Stomach smooth muscle (tissue), 2 donors: Measurements from ENCODE around the gene RAPGEF1.

ENCODE experiments used
- H3K27ac ChIP-seq: one replicate; pipeline ENCODE4 v1.7.0; 2013; ENCODE audit warnings: mild to moderate bottlenecking, low read length, inconsistent platforms
- H3K27me3 ChIP-seq, 2 donors: one replicate each; pipeline ENCODE4 v1.7.0; 2013; ENCODE audit warnings: low read length in 2 of 2; ENCODE audit not compliant: insufficient read depth in 2 of 2, control insufficient read depth in 1 of 2
- H3K36me3 ChIP-seq, 2 donors: one replicate each; pipeline ENCODE4 v1.7.0; 2013; ENCODE audit warnings: low read length in 2 of 2; ENCODE audit not compliant: control insufficient read depth in 2 of 2, insufficient read depth in 2 of 2
- H3K4me1 ChIP-seq: one replicate; pipeline ENCODE4 v1.7.0; 2013; ENCODE audit warnings: low read length; ENCODE audit not compliant: control insufficient read depth, insufficient read depth
- H3K4me3 ChIP-seq, 2 donors: one replicate each; pipeline ENCODE4 v1.7.0; 2013; ENCODE audit warnings: low read length in 2 of 2
- H3K9ac ChIP-seq, 2 donors: one replicate each; pipeline ENCODE4 v1.7.0; 2013; ENCODE audit warnings: low read length in 2 of 2, mild to moderate bottlenecking in 1 of 2
- H3K9me3 ChIP-seq, 2 donors: one replicate each; pipeline ENCODE4 v1.7.0; 2013; ENCODE audit warnings: low read length in 2 of 2; ENCODE audit not compliant: control insufficient read depth in 2 of 2
- donor health status: healthy.
- donor health status: Pancreatic carcinoma.

Gene RAPGEF1

DNA sequence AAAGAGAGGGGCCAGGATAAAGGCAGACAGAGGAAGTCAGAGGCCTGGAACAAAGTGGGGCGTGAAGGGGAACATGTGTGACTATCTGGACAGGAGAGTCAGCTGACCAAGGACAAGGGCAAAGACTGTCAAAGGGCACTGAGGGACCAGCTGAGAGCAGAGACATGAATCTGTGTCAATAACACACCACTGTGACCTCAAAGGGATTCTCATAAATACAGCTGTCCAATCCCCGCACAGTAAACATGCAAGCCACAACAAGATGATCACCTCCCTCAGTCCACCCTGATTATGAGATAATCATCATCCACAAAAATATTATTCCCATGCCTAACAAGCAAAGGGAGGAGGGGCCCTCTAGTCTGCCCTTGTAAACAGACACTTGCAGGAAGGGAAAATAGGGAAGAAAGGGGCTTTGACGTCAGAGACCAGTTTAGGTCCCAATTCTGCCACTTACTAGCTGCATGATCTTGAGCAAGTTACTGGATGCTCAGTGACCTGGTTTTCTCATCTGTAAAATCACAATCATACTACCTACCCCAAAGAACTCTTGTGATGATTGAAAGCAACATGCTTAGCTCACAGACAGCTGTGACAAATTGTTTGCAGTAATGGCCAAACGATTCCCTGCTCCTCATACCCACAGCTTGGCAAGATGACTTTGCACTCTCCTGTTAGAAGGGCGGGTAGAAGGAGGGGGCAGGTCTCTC lies 41.8 kb downstream of the RAPGEF1 start:
- H3K9me3 ChIP-seq = no peaks in the 10 kb centered on the region
- H3K4me3 ChIP-seq = no peak overlapping the region
- H3K27ac ChIP-seq = peak overlapping the region; percentile 41
- no peaks in the 10 kb centered on the region for H3K36me3 ChIP-seq
- peaks cover 16% of the 10 kb centered on the region for H3K4me1 ChIP-seq
- H3K9ac ChIP-seq = no peak overlapping the region
- H3K27me3 ChIP-seq = no peaks in the 10 kb centered on the region

- Histone ChIP-seq H3K4me3 (no peak overlapping the region), H3K36me3 (no peaks in the 10 kb centered on the region), H3K27me3 (no peaks in the 10 kb centered on the region), H3K27ac (no peak overlapping the region), H3K4me1 (peaks cover 21% of the 10 kb centered on the region), H3K9me3 (no peaks in the 10 kb centered on the region), H3K9ac (no peak overlapping the region)
Measured at GRCh38 chr9:131697097-131697496, 42.8 kb downstream of the RAPGEF1 start.

GRCh38 chr9:131695836-131696460 lies 43.9 kb downstream of the RAPGEF1 start:
- Histone ChIP-seq H3K27ac (no peak overlapping the region), H3K9ac (no peak overlapping the region), H3K4me3 (no peak overlapping the region), H3K4me1 (peaks cover 21% of the 10 kb centered on the region), H3K9me3 (no peaks in the 10 kb centered on the region), H3K36me3 (no peaks in the 10 kb centered on the region), H3K27me3 (no peaks in the 10 kb centered on the region)

DNA sequence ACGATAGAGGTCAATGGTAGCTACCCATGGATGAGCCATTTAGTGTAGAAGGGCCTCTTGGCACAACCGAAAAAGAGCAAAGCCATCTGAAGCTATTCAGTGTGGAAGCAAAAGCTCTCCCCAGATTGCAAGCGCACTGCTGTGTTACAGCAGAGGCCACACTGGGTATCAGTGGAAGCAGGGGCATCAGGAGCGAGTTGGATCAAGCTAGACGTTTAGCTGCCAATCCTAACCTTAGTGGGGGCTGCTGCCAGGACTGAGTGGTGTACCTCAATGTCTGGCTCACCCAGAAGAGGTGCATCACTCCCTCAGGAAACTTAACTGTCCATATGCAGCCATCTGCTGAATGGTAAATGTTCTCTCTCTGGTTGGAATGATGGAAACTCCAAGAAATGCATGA lies 44.5 kb downstream of the RAPGEF1 start:
- no peaks in the 10 kb centered on the region for H3K9me3 ChIP-seq
- no peaks in the 10 kb centered on the region for H3K27me3 ChIP-seq
- peaks cover 21% of the 10 kb centered on the region for H3K4me1 ChIP-seq
- H3K4me3 ChIP-seq = no peak overlapping the region
- H3K9ac ChIP-seq = no peak overlapping the region
- no peak overlapping the region for H3K27ac ChIP-seq
- no peaks in the 10 kb centered on the region for H3K36me3 ChIP-seq

GRCh38 chr9:131693651-131694597 lies 46.0 kb downstream of the RAPGEF1 start:
- Histone ChIP-seq H3K36me3 (no peaks in the 10 kb centered on the region), H3K9me3 (no peaks in the 10 kb centered on the region), H3K27me3 (no peaks in the 10 kb centered on the region), H3K9ac (no peak overlapping the region), H3K27ac (no peak overlapping the region), H3K4me3 (no peak overlapping the region), H3K4me1 (peaks cover 21% of the 10 kb centered on the region)

DNA sequence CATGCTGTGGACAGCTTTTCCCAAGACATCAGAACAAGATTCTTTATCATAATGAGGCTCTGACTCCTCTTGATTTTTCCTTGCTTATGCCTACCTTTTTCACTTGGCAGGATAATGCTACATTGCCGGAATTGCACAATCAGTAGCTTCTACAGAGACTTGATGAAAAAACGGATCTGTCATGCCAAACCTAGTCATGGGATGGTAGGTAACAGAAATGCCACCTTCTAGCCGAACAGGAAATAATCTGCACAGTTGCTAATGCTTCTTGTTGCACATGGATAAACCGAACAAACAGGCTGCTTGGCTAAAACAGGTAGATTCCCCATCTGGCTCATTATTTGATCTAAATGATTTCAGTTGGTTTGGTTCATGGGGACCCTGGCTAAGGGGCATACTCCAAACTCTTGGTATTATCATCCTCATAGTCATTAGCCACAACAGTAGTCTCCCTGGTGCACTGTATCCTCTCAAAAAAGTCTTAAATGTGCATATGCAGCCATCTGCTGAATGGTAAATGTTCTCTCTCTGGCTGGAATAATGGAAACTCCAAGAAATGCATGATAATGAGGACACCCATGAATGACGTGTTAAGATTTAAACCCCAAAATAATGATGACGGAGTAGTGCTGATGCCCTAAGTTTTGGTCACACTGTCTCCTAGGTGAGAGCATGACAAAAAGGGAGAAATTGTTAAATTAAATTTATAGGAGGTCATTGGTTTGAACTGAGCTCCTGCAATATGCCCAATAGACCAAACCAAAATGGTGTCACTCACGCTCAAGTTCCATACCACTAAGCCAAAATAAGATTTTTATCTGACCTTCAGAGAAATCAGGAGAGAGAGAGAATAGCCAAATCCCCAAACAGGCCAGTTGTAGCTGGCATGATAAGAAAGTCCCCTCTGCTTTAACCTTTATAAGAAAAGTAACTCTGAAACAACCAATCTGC lies 47.0 kb downstream of the RAPGEF1 start:
- no peaks in the 10 kb centered on the region for H3K36me3 ChIP-seq
- H3K4me3 ChIP-seq = no peak overlapping the region
- no peak overlapping the region for H3K9ac ChIP-seq
- no peaks in the 10 kb centered on the region for H3K9me3 ChIP-seq
- H3K27ac ChIP-seq = no peak overlapping the region
- H3K27me3 ChIP-seq = no peaks in the 10 kb centered on the region
- H3K4me1 ChIP-seq = peaks cover 15% of the 10 kb centered on the region

DNA sequence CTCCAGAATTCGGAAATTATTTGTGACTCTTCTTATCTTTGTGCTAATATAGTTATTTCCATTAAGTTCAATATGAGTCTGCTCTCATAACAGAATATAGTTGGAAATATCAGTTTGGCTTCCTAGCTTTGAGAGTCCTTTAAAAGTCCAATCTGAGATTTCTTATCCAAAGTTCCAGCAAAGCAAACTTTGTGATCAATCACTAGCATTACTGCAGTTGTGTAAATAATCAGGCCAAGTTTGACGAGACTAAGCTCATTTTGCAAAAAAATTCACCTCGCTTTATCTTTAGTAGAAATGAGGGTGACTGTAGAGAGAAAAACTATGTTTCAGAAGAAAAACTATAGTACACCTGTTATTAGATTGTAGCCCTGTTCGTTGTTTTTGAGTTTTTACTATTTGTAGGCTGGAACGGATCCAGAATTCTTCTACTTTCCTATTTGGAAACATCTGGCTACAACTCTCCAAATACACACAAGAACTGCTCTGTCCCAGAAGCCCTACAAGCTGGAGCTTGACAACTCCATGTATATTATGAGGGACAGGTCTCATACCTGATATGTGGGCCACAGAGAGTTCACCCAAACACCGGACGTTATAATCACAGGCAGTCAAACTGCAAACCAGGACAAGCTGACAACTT lies 47.8 kb downstream of the RAPGEF1 start:
- Histone ChIP-seq H3K9me3 (no peaks in the 10 kb centered on the region), H3K36me3 (no peaks in the 10 kb centered on the region), H3K9ac (no peak overlapping the region), H3K4me1 (peaks cover 8% of the 10 kb centered on the region), H3K27me3 (no peaks in the 10 kb centered on the region), H3K27ac (no peak overlapping the region), H3K4me3 (no peak overlapping the region)

DNA sequence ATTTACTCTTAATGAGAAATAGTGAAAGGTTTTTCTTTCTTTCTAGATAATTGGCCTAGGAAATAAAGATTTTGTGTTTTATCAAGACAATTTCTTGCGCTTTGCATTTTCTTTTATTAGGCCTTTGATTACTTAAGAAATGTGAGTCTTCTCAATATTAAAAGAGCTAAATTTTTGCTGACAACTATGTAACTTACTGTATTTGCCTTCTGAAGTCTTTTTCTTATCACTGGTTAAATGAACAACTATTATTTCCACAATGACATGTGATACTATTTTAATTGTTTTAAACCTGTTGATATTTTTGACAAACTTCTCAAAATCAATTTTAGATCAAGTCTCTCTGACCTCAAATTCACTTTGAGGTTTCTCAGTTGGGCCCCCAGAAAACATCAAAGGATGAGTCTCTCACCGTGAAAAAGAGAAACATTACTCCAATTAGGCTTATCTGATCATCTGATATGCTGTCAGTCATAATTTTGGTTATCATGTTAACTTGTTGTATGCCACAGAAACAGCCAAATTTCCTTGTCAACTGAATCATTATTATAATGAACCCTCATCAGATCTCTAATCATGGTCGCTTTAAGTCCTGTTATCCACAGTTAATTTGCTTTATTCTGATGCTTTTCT lies 48.8 kb downstream of the RAPGEF1 start:
- peaks cover 8% of the 10 kb centered on the region for H3K4me1 ChIP-seq

DNA sequence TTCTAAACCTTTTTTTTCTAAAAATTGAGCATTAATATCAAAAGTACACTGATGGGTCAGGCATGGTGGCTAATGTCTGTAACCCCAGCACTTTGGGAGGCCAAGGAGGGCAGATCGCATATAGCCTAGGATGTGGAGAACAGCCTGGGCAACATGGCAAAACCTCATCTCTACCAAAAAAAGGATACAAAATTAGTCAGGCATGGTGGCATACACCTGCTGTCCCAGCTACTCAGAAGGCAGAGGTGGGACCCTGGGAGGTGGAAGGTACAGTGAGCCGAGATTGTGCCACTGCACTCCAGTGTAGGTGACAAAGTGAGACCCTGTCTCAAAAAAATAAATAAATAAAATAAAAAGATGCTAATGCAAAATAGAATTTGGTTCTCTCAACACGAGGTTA lies 49.4 kb downstream of the RAPGEF1 start:
- Histone ChIP-seq H3K9me3 (no peaks in the 10 kb centered on the region), H3K9ac (no peak overlapping the region), H3K27me3 (no peaks in the 10 kb centered on the region), H3K27ac (no peak overlapping the region), H3K4me1 (peaks cover 9% of the 10 kb centered on the region), H3K36me3 (no peaks in the 10 kb centered on the region), H3K4me3 (no peak overlapping the region)

More for the DNA sequence above, 48.8 kb downstream of the RAPGEF1 start:
- H3K9ac ChIP-seq = no peak overlapping the region
- no peak overlapping the region for H3K27ac ChIP-seq
- no peak overlapping the region for H3K4me3 ChIP-seq
- no peaks in the 10 kb centered on the region for H3K27me3 ChIP-seq
- H3K36me3 ChIP-seq = no peaks in the 10 kb centered on the region
- H3K9me3 ChIP-seq = no peaks in the 10 kb centered on the region
